Smooth muscle cell (in vitro differentiated cells): Measurements from ENCODE around the gene CBFA2T2. TPM values are rescaled to one million over a fixed set of nuclear protein-coding genes. Genes with fewer than 3 reads are reported as not detected.

ENCODE experiments used
- DNase-seq: peaks from one replicate; lab custom pipeline; 2025; ENCODE audit not compliant: unreplicated experiment; lab: John Stamatoyannopoulos, UW
- H2AFZ ChIP-seq: fragments of 200-600 bp; sonication (generic); 2 replicates; pipeline ENCODE4 v1.6.0; 2016; ENCODE audit warnings: antibody characterized with exemption, low read depth, mild to moderate bottlenecking
- H3F3A ChIP-seq: fragments of 200-600 bp; sonication (generic); 2 replicates; pipeline ENCODE4 v1.6.0; 2017; ENCODE audit warnings: antibody characterized with exemption, low read depth
- H3K27ac ChIP-seq: fragments of 200-600 bp; sonication (generic); 2 replicates; pipeline ENCODE4 v1.5.1; 2016; ENCODE audit warnings: low read depth, mild to moderate bottlenecking
- H3K27me3 ChIP-seq: fragments of 200-600 bp; sonication (generic); 2 replicates; pipeline ENCODE4 v1.6.1; 2016; ENCODE audit warnings: low read depth, mild to moderate bottlenecking
- H3K36me3 ChIP-seq: fragments of 200-600 bp; sonication (generic); 2 replicates; pipeline ENCODE4 v1.5.1; 2016; ENCODE audit warnings: low read depth
- H3K4me1 ChIP-seq: fragments of 200-600 bp; sonication (generic); 2 replicates; pipeline ENCODE4 v1.5.1; 2016; ENCODE audit warnings: low read depth
- H3K4me2 ChIP-seq: fragments of 200-600 bp; sonication (generic); 2 replicates; pipeline ENCODE4 v1.6.0; 2016; ENCODE audit warnings: mild to moderate bottlenecking
- H3K4me3 ChIP-seq: fragments of 200-600 bp; sonication (generic); 2 replicates; pipeline ENCODE4 v1.5.1; 2016; ENCODE audit warnings: mild to moderate bottlenecking
- H3K79me2 ChIP-seq: fragments of 200-600 bp; sonication (generic); 2 replicates; pipeline ENCODE4 v1.6.0; 2016; ENCODE audit warnings: low read depth, mild to moderate bottlenecking
- H3K9ac ChIP-seq: fragments of 200-600 bp; sonication (generic); 2 replicates; pipeline ENCODE4 v1.6.0; 2016; ENCODE audit warnings: low read depth
- H3K9me3 ChIP-seq: fragments of 200-600 bp; sonication (generic); replicated peaks from 2 replicates; pipeline ENCODE4 v1.5.1; 2016; ENCODE audit warnings: low read depth
- H4K20me1 ChIP-seq: fragments of 200-600 bp; sonication (generic); 2 replicates; pipeline ENCODE4 v1.6.0; 2016; ENCODE audit warnings: low read depth
- CTCF ChIP-seq: fragments of 200-600 bp; sonication (generic); IDR thresholded peaks from 2 replicates; pipeline ENCODE4 v1.5.1; 2017; ENCODE audit warnings: borderline replicate concordance, mild to moderate bottlenecking, antibody characterized with exemption; ENCODE audit not compliant: insufficient read depth, poor library complexity, severe bottlenecking
- WGBS: methylation state at CpG from one replicate; pipeline ENCODE4 v1.1.7; 2016; ENCODE audit warnings: low lambda C conversion rate; 5-methylcytosine and 5-hydroxymethylcytosine counted together
- polyA plus RNA-seq: library from polyadenylated mRNA; unstranded; fragments of >200 nt; fragmentation: Nextera tagmentation; extraction: Ambion mirVana; gene quantifications from 2 replicates; pipeline ENCODE4 v1.2.1, GENCODE V29; 2016
- total RNA-seq: library from RNA; depleted of rRNA; stranded (reverse); fragments of >200 nt; gene quantifications from 2 replicates; pipeline ENCODE4 v1.2.3, GENCODE V29; 2014

CBFA2T2 gene
- total and polyA plus RNA-seq, 2 experiments from 2014 or later: 18.2 to 41.6 TPM

GRCh38 chr20:33677991-33678702 is 188.3 kb downstream of the CBFA2T2 start:
- no peak overlapping the region for H3K4me2 ChIP-seq
- H3K79me2 ChIP-seq: peaks cover 9% of the 10 kb centered on the region
- WGBS: 94% methylated on average over 15 of the region's 15 CpGs
- H3K4me1 ChIP-seq: peaks cover 18% of the 10 kb centered on the region
- no peak overlapping the region for H3K4me3 ChIP-seq
- no peaks in the 10 kb centered on the region for H3K9me3 ChIP-seq
- no peaks in the 10 kb centered on the region for H3K27me3 ChIP-seq
- DNase-seq: no peak
- TF ChIP-seq CTCF: no peak
- no peak overlapping the region for H3K9ac ChIP-seq
- H3K36me3 ChIP-seq: no peaks in the 10 kb centered on the region
- no peak overlapping the region for H3K27ac ChIP-seq
- H2AFZ ChIP-seq: no peak overlapping the region
- peaks cover 1% of the 10 kb centered on the region for H4K20me1 ChIP-seq
- H3F3A ChIP-seq: peaks cover 13% of the 10 kb centered on the region

- no peak for TF ChIP-seq CTCF
- Histone ChIP-seq H3F3A (peaks cover 13% of the 10 kb centered on the region), H3K36me3 (no peaks in the 10 kb centered on the region), H3K27ac (no peak overlapping the region), H2AFZ (no peak overlapping the region), H3K27me3 (no peaks in the 10 kb centered on the region), H3K9ac (no peak overlapping the region), H3K4me3 (no peak overlapping the region), H3K4me1 (peaks cover 5% of the 10 kb centered on the region), H4K20me1 (no peaks in the 10 kb centered on the region), H3K9me3 (no peaks in the 10 kb centered on the region), H3K4me2 (no peak overlapping the region), H3K79me2 (peaks cover 4% of the 10 kb centered on the region)
- 97% methylated on average over 20 of the region's 20 CpGs for WGBS
- DNase-seq: no peak
These were observed 190.0 kb downstream of the CBFA2T2 start for GRCh38 chr20:33679758-33680485.

- H3K9me3 ChIP-seq: no peaks in the 10 kb centered on the region
- peaks cover 7% of the 10 kb centered on the region for H3F3A ChIP-seq
- 92% methylated on average over 2 of the region's 2 CpGs for WGBS
- H2AFZ ChIP-seq: no peak overlapping the region
- H3K27me3 ChIP-seq: no peaks in the 10 kb centered on the region
- TF ChIP-seq CTCF: no peak
- H3K27ac ChIP-seq: no peak overlapping the region
- DNase-seq: no peak
- H4K20me1 ChIP-seq: no peaks in the 10 kb centered on the region
- no peaks in the 10 kb centered on the region for H3K4me1 ChIP-seq
- no peak overlapping the region for H3K4me3 ChIP-seq
- no peak overlapping the region for H3K9ac ChIP-seq
- no peaks in the 10 kb centered on the region for H3K36me3 ChIP-seq
- peaks cover 8% of the 10 kb centered on the region for H3K79me2 ChIP-seq
- no peak overlapping the region for H3K4me2 ChIP-seq
These were observed 190.8 kb downstream of the CBFA2T2 start for GRCh38 chr20:33680686-33681085.

- no peak overlapping the region for H3K4me2 ChIP-seq
- H3K9me3 ChIP-seq: no peaks in the 10 kb centered on the region
- no peaks in the 10 kb centered on the region for H4K20me1 ChIP-seq
- no peaks in the 10 kb centered on the region for H3K36me3 ChIP-seq
- no peaks in the 10 kb centered on the region for H3K4me1 ChIP-seq
- no peak overlapping the region for H3K27ac ChIP-seq
- peaks cover under 1% of the 10 kb centered on the region for H3F3A ChIP-seq
- WGBS: 91% methylated on average over 5 of the region's 5 CpGs
- no peak for DNase-seq
- TF ChIP-seq CTCF: no peak
- peaks cover 8% of the 10 kb centered on the region for H3K79me2 ChIP-seq
- H3K27me3 ChIP-seq: no peaks in the 10 kb centered on the region
- no peak overlapping the region for H2AFZ ChIP-seq
- H3K4me3 ChIP-seq: no peak overlapping the region
- no peak overlapping the region for H3K9ac ChIP-seq
These were observed 191.4 kb downstream of the CBFA2T2 start for GRCh38 chr20:33681288-33681687.
